HG02798 (cell line): Measurements from ENCODE around the gene CERS4.

Source experiments
- ATAC-seq: cut with Tn5 transposase; IDR thresholded peaks from one replicate; pipeline ENCODE4 v1.9.1; 2021; ENCODE audit warnings: mild to moderate bottlenecking; ENCODE audit not compliant: unreplicated experiment, poor library complexity

Gene CERS4

GRCh38 chr19:8311461-8312260 lies 102.5 kb downstream of the CERS4 start:
- no peak for ATAC-seq
